DOHH2 (cell line): ENCODE results near the gene CPZ.
A peak's percentile ranks its signal among the peaks of the same experiment; 100 is the strongest.

Experiments
- H3F3A ChIP-seq: fragments of 200-600 bp; sonication (generic), shearing (Covaris generic); 2 replicates; pipeline ENCODE4 v1.6.0; 2016; ENCODE audit warnings: antibody characterized with exemption, mild to moderate bottlenecking; ENCODE audit not compliant: control insufficient read depth, insufficient read depth
- H3K27ac ChIP-seq: fragments of 200-600 bp; sonication (generic); 2 replicates; pipeline ENCODE4 v1.5.1; 2014; ENCODE audit warnings: low read depth, mild to moderate bottlenecking, low read length, moderate library complexity
- H3K27me3 ChIP-seq: fragments of 200-600 bp; sonication (generic); 2 replicates; pipeline ENCODE4 v1.6.1; 2014; ENCODE audit warnings: mild to moderate bottlenecking, low read length, mixed read lengths; ENCODE audit not compliant: control insufficient read depth
- H3K36me3 ChIP-seq: fragments of 200-600 bp; sonication (generic); 2 replicates; pipeline ENCODE4 v1.6.1; 2014; ENCODE audit warnings: mild to moderate bottlenecking, low read length, moderate library complexity, mixed read lengths; ENCODE audit not compliant: control insufficient read depth
- H3K4me1 ChIP-seq: fragments of 200-600 bp; sonication (generic); 2 replicates; pipeline ENCODE4 v1.6.1; 2014; ENCODE audit warnings: mild to moderate bottlenecking, low read length, mixed read lengths; ENCODE audit not compliant: control insufficient read depth
- H3K4me2 ChIP-seq: fragments of 200-600 bp; sonication (generic); 2 replicates; pipeline ENCODE4 v1.6.0; 2014; ENCODE audit warnings: mild to moderate bottlenecking, low read length, moderate library complexity
- H3K4me3 ChIP-seq: fragments of 200-600 bp; sonication (generic); 2 replicates; pipeline ENCODE4 v1.5.1; 2014; ENCODE audit warnings: mild to moderate bottlenecking, low read length, mixed read lengths
- H3K79me2 ChIP-seq: fragments of 200-600 bp; sonication (generic); 2 replicates; pipeline ENCODE4 v1.6.1; 2014; ENCODE audit warnings: mild to moderate bottlenecking, low read length, mixed read lengths; ENCODE audit not compliant: control insufficient read depth
- H3K9me2 ChIP-seq: fragments of 200-600 bp; sonication (generic); replicated peaks from 2 replicates; pipeline ENCODE4 v1.6.1; 2014; ENCODE audit warnings: mild to moderate bottlenecking, low read length, mixed read lengths; ENCODE audit not compliant: control insufficient read depth
- H3K9me3 ChIP-seq: fragments of 200-600 bp; sonication (generic); 2 replicates; pipeline ENCODE4 v1.6.1; 2014; ENCODE audit warnings: antibody characterized with exemption, low read length, mixed read lengths; ENCODE audit not compliant: control insufficient read depth, insufficient read depth
- H4K20me1 ChIP-seq: fragments of 200-600 bp; sonication (generic); 2 replicates; pipeline ENCODE4 v1.6.0; 2014; ENCODE audit warnings: low read depth, mild to moderate bottlenecking, antibody characterized with exemption, low read length, moderate library complexity; ENCODE audit not compliant: control insufficient read depth, insufficient read depth
- EZH2phosphoT487 ChIP-seq: fragments of 200-600 bp; sonication (generic); IDR thresholded peaks from 2 replicates; pipeline ENCODE4 v1.6.1; 2017; ENCODE audit warnings: borderline replicate concordance, mild to moderate bottlenecking, antibody characterized with exemption, low read length, moderate library complexity, mixed read lengths
- TF ChIP-seq, protein P1 (sequence below): fragments of 200-600 bp; sonication (generic); IDR thresholded peaks from one replicate; pipeline ENCODE4 v1.5.1; 2014; ENCODE audit warnings: antibody characterized with exemption, mild to moderate bottlenecking, low read depth, low read length; ENCODE audit not compliant: poor library complexity, severe bottlenecking

Gene CPZ

DNA sequence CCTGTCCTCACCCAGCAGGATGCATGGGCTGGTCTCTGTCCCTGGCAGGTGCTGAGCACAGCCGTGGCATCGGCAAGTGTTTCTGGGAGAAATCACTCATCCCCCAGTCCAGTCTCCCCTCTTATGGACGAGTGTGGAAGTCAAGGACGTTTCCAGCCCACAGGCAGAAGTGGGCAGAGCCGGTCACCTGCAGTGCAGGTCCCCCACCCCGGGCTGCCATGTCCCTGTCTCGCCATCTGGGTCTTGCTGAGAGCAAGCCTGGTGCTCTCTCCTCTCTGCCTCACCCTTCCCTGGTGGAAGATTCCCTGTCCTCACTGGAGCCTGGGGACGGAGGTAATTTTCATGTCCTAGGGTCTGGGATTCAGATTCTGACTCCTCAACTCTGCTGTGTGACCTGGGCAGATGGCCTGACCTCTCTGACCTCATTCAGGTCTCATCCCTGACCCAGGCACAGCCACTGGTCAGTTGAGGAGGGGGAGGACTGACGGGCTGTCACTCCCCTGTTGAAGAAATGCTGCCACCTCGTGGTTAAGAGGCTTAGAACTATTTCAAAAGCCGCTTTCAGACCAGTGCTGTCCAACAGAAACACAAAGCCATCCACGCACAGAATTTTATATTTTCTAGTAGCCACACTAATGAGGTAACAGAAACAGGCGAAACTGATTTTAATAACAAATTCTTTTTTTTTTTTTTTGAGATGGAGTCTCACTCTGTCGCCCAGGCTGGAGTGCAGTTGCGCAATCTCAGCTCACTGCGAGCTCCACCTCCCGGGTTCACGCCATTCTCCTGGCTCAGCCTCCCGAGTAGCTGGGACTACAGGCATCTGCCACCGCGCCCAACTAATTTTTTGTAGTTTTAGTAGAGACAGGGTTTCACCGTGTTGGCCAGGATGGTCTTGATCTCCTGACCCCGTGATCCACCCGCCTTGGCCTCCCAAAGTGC lies 1.8 kb downstream of the CPZ start:
- Histone ChIP-seq H3K79me2 (no peaks in the 10 kb centered on the region), H3K9me2 (no peaks in the 10 kb centered on the region), H3K27me3 (peaks cover 2% of the 10 kb centered on the region; the same call in 1 of the 2 replicates), H3K4me2 (no peak overlapping the region), H4K20me1 (no peaks in the 10 kb centered on the region), H3K36me3 (no peaks in the 10 kb centered on the region), H3K4me3 (no peak overlapping the region), H3K27ac (no peak overlapping the region), H3K4me1 (no peaks in the 10 kb centered on the region), H3K9me3 (no peaks in the 10 kb centered on the region), H3F3A (no peaks in the 10 kb centered on the region)
- TF ChIP-seq, protein P1, sequence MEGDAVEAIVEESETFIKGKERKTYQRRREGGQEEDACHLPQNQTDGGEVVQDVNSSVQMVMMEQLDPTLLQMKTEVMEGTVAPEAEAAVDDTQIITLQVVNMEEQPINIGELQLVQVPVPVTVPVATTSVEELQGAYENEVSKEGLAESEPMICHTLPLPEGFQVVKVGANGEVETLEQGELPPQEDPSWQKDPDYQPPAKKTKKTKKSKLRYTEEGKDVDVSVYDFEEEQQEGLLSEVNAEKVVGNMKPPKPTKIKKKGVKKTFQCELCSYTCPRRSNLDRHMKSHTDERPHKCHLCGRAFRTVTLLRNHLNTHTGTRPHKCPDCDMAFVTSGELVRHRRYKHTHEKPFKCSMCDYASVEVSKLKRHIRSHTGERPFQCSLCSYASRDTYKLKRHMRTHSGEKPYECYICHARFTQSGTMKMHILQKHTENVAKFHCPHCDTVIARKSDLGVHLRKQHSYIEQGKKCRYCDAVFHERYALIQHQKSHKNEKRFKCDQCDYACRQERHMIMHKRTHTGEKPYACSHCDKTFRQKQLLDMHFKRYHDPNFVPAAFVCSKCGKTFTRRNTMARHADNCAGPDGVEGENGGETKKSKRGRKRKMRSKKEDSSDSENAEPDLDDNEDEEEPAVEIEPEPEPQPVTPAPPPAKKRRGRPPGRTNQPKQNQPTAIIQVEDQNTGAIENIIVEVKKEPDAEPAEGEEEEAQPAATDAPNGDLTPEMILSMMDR, result peak; percentile 68
- no peak for TF ChIP-seq EZH2phosphoT487

DNA sequence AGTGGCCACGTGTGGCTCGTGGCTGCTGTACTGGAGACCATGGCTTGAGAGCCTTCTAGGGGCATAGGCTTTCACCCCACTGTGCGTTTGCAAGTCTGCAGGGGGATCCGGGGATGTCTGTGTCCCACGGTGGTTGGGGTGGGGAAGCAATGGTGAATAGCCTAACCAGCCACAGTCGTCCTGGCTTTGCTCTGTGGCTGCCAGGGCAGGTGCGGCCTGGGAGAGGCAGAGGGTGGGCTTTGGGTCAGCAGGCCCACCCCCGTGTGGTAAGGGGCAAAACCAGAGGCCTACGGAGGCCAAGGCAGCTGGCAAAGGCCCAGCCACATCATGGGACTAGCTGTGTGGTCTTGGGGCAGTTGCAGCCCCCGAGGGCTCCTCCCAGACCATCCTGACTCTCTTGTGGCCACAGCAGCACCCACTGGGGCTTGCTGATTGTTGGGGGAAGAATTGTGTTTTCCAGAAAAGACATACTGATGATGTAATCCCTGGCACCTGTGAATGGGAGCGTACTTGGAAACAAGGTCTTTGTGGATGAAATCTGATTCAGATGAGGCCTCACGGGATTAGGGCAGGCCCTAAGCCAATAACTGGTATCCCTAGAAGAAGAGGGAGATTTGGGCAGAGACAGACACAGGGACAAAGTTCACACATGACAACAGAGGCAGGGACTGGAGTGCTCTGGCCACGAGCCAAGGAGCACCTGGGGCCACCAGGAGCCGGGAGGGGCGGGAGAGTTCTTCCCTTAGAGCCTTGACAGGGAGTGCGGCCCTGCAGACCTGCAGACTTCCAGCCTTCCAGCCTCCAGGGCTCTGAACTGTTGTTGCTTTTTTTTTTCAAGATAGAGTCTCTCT lies 2.9 kb downstream of the CPZ start:
- Histone ChIP-seq H3K4me3 (no peak overlapping the region), H3F3A (no peaks in the 10 kb centered on the region), H3K4me2 (no peak overlapping the region), H3K27me3 (peaks cover 2% of the 10 kb centered on the region; the same call in 1 of the 2 replicates), H3K36me3 (no peaks in the 10 kb centered on the region), H3K27ac (no peak overlapping the region), H3K79me2 (no peaks in the 10 kb centered on the region), H4K20me1 (no peaks in the 10 kb centered on the region), H3K9me2 (no peaks in the 10 kb centered on the region), H3K4me1 (no peaks in the 10 kb centered on the region), H3K9me3 (no peaks in the 10 kb centered on the region)
- TF ChIP-seq, protein P1, result no peak
- TF ChIP-seq EZH2phosphoT487, result no peak

DNA sequence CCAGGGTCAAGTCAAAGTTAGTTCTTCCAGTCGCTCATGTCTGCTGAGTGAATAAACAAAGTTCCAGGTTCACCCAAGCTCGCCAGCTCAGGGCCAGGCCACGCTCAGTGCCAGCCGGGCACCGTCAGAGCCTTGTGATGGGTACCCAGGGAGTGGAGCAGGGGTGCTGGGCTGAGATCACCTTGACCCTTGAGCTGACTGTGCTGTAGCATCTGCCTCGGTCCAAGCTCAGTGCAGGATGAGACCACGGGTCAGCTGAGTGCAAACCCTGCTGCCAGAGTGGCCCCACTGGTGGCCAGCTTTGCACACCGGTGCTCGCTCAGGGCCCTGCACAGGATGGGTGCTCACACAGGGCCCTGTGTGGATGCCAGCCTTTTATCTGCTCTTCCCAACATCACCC lies 4.3 kb downstream of the CPZ start:
- no peaks in the 10 kb centered on the region for H3K9me2 ChIP-seq

More for the DNA sequence above, 4.3 kb downstream of the CPZ start:
- Histone ChIP-seq H3K4me3 (no peak overlapping the region), H3K27me3 (peaks cover 2% of the 10 kb centered on the region; the same call in 1 of the 2 replicates), H3K9me3 (no peaks in the 10 kb centered on the region), H3K4me1 (no peaks in the 10 kb centered on the region), H3K36me3 (no peaks in the 10 kb centered on the region), H3K79me2 (no peaks in the 10 kb centered on the region), H3F3A (no peaks in the 10 kb centered on the region), H3K27ac (no peak overlapping the region), H3K4me2 (no peak overlapping the region), H4K20me1 (no peaks in the 10 kb centered on the region)
- TF ChIP-seq, protein P1, result no peak
- TF ChIP-seq EZH2phosphoT487, result no peak
